Smooth muscle cell (in vitro differentiated cells): ENCODE results near the gene SMO. TPM values are rescaled to one million over a fixed set of nuclear protein-coding genes. Genes with fewer than 3 reads are reported as not detected.
"Not testable (repeated sequence)": the region's sequence is repeated elsewhere in the genome, so short reads cannot be mapped to it uniquely, and the experiment has no call there.

Source experiments
- DNase-seq: peaks from one replicate; lab custom pipeline; 2025; ENCODE audit not compliant: unreplicated experiment; lab: John Stamatoyannopoulos, UW
- H2AFZ ChIP-seq: fragments of 200-600 bp; sonication (generic); 2 replicates; pipeline ENCODE4 v1.6.0; 2016; ENCODE audit warnings: antibody characterized with exemption, low read depth, mild to moderate bottlenecking
- H3F3A ChIP-seq: fragments of 200-600 bp; sonication (generic); 2 replicates; pipeline ENCODE4 v1.6.0; 2017; ENCODE audit warnings: antibody characterized with exemption, low read depth
- H3K27ac ChIP-seq: fragments of 200-600 bp; sonication (generic); 2 replicates; pipeline ENCODE4 v1.5.1; 2016; ENCODE audit warnings: low read depth, mild to moderate bottlenecking
- H3K27me3 ChIP-seq: fragments of 200-600 bp; sonication (generic); 2 replicates; pipeline ENCODE4 v1.6.1; 2016; ENCODE audit warnings: low read depth, mild to moderate bottlenecking
- H3K36me3 ChIP-seq: fragments of 200-600 bp; sonication (generic); 2 replicates; pipeline ENCODE4 v1.5.1; 2016; ENCODE audit warnings: low read depth
- H3K4me1 ChIP-seq: fragments of 200-600 bp; sonication (generic); 2 replicates; pipeline ENCODE4 v1.5.1; 2016; ENCODE audit warnings: low read depth
- H3K4me2 ChIP-seq: fragments of 200-600 bp; sonication (generic); 2 replicates; pipeline ENCODE4 v1.6.0; 2016; ENCODE audit warnings: mild to moderate bottlenecking
- H3K4me3 ChIP-seq: fragments of 200-600 bp; sonication (generic); 2 replicates; pipeline ENCODE4 v1.5.1; 2016; ENCODE audit warnings: mild to moderate bottlenecking
- H3K79me2 ChIP-seq: fragments of 200-600 bp; sonication (generic); 2 replicates; pipeline ENCODE4 v1.6.0; 2016; ENCODE audit warnings: low read depth, mild to moderate bottlenecking
- H3K9ac ChIP-seq: fragments of 200-600 bp; sonication (generic); 2 replicates; pipeline ENCODE4 v1.6.0; 2016; ENCODE audit warnings: low read depth
- H3K9me3 ChIP-seq: fragments of 200-600 bp; sonication (generic); replicated peaks from 2 replicates; pipeline ENCODE4 v1.5.1; 2016; ENCODE audit warnings: low read depth
- H4K20me1 ChIP-seq: fragments of 200-600 bp; sonication (generic); 2 replicates; pipeline ENCODE4 v1.6.0; 2016; ENCODE audit warnings: low read depth
- WGBS: methylation state at CpG from one replicate; pipeline ENCODE4 v1.1.7; 2016; ENCODE audit warnings: low lambda C conversion rate; 5-methylcytosine and 5-hydroxymethylcytosine counted together
- polyA plus RNA-seq: library from polyadenylated mRNA; unstranded; fragments of >200 nt; fragmentation: Nextera tagmentation; extraction: Ambion mirVana; gene quantifications from 2 replicates; pipeline ENCODE4 v1.2.1, GENCODE V29; 2016
- total RNA-seq: library from RNA; depleted of rRNA; stranded (reverse); fragments of >200 nt; gene quantifications from 2 replicates; pipeline ENCODE4 v1.2.3, GENCODE V29; 2014
- TF ChIP-seq, protein P1 (sequence below): fragments of 200-600 bp; sonication (generic); IDR thresholded peaks from 2 replicates; pipeline ENCODE4 v1.5.1; 2017; ENCODE audit warnings: borderline replicate concordance, mild to moderate bottlenecking, antibody characterized with exemption; ENCODE audit not compliant: insufficient read depth, poor library complexity, severe bottlenecking

The SMO gene
- total and polyA plus RNA-seq, 2 experiments from 2014 or later, result 23.6 to 25.8 TPM

DNA sequence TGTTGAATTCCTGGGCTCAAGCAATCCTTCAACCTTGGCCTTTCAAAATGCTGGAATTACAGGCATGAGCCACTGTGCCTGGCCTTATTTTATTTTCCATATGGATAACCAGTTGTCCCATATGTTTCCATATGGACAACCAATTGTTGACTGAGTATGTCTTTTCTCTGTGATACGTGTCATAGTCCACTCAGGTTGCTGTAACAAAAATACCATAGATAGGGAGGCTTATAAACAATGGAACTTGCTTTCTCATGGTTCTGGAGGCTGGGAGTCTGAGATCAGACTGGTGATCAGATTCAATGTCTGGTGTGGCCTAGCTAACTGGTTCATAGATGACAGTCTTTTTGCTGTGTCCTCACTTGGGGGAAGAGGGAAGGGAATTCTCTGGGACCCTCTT, 55.8 kb downstream of the SMO start:
- Histone ChIP-seq H3K9me3 (no peaks in the 10 kb centered on the region), H4K20me1 (no peaks in the 10 kb centered on the region), H2AFZ (no peak overlapping the region), H3F3A (no peaks in the 10 kb centered on the region), H3K27ac (no peak overlapping the region), H3K27me3 (no peaks in the 10 kb centered on the region), H3K9ac (no peak overlapping the region), H3K4me1 (no peaks in the 10 kb centered on the region), H3K79me2 (no peaks in the 10 kb centered on the region), H3K36me3 (no peaks in the 10 kb centered on the region), H3K4me2 (no peak overlapping the region), H3K4me3 (no peak overlapping the region)
- TF ChIP-seq, protein P1, sequence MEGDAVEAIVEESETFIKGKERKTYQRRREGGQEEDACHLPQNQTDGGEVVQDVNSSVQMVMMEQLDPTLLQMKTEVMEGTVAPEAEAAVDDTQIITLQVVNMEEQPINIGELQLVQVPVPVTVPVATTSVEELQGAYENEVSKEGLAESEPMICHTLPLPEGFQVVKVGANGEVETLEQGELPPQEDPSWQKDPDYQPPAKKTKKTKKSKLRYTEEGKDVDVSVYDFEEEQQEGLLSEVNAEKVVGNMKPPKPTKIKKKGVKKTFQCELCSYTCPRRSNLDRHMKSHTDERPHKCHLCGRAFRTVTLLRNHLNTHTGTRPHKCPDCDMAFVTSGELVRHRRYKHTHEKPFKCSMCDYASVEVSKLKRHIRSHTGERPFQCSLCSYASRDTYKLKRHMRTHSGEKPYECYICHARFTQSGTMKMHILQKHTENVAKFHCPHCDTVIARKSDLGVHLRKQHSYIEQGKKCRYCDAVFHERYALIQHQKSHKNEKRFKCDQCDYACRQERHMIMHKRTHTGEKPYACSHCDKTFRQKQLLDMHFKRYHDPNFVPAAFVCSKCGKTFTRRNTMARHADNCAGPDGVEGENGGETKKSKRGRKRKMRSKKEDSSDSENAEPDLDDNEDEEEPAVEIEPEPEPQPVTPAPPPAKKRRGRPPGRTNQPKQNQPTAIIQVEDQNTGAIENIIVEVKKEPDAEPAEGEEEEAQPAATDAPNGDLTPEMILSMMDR, result no peak
- DNase-seq, result no peak
- WGBS, result 100% methylated on average over 1 of the region's 1 CpG

DNA sequence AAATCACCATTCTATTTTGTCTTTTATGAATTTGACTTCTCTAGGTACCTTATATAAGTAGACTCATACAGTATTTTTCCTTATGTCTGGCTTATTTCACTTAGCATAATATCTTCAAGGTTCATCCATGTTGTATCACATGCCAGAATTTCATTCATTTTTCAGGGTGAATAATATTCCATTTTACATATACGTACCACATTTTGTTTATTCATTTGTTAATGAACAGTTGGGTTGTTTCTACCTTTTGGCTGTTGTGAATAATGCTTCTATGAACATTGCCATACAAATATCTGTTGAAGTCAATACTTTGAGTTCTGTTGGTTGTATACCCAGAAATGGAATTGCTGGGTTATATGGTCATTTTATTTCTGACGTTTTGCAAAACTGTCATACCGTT, 57.1 kb downstream of the SMO start:
- Histone ChIP-seq H3K4me2 (no peak overlapping the region), H3K4me1 (no peaks in the 10 kb centered on the region), H3K79me2 (no peaks in the 10 kb centered on the region), H3K4me3 (no peak overlapping the region), H3K27me3 (no peaks in the 10 kb centered on the region), H3K9ac (no peak overlapping the region), H3K36me3 (no peaks in the 10 kb centered on the region), H2AFZ (no peak overlapping the region), H4K20me1 (no peaks in the 10 kb centered on the region), H3K27ac (no peak overlapping the region), H3F3A (no peaks in the 10 kb centered on the region), H3K9me3 (no peaks in the 10 kb centered on the region)
- no peak for DNase-seq
- whole genome bisulfite sequencing, result 90% methylated on average over 3 of the region's 3 CpGs
- TF ChIP-seq, protein P1, result no peak

DNA sequence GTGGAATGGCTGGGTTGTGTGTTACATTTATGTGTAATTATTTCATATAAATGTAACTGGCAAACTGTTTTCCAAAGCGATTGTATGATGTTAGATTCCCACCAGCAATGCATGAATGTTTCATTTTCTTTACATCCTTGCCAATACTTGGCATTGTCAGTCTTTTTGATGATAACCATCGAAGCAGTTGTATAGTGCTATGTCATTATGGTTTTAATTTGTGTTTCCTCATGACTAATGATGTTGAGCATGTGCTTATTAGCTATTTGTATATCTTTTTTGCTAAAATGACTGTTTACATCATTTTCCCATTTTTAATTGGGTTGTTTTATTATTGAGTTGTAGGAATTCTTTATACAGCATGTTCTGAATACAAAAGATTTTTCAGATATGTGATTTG, 58.7 kb downstream of the SMO start:
- Histone ChIP-seq H3K36me3 (no peaks in the 10 kb centered on the region), H3K4me1 (no peaks in the 10 kb centered on the region), H3K4me2 (no peak overlapping the region), H3K9me3 (no peaks in the 10 kb centered on the region), H3K4me3 (no peak overlapping the region), H3F3A (no peaks in the 10 kb centered on the region), H3K9ac (no peak overlapping the region), H3K27me3 (no peaks in the 10 kb centered on the region), H3K27ac (no peak overlapping the region), H3K79me2 (no peaks in the 10 kb centered on the region), H4K20me1 (peaks cover 4% of the 10 kb centered on the region), H2AFZ (no peak overlapping the region)
- WGBS, result 92% methylated on average over 2 of the region's 2 CpGs
- no peak for DNase-seq
- TF ChIP-seq, protein P1, result no peak

DNA sequence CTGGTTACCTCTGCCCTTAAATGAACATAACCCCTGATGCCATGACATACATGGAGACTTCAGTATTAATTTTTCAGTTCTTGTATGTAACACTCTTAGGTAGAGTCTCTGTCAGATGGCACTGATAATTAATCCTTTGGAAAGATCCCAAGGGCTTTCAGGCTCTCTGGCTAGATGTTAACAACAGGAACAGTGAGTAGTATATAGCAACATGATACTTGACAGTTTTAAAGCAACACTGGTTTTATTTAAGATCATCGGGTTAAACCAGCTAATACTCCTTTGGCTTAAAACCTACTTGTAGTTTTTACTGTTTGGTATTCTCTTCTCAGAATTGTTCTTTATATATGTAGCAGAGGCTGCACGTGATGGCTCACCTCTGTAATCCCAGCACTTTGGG, 63.7 kb downstream of the SMO start:
- no peak overlapping the region for H2AFZ ChIP-seq
- no peaks in the 10 kb centered on the region for H3K79me2 ChIP-seq
- no peak overlapping the region for H3K4me2 ChIP-seq
- H3K4me1 ChIP-seq, result peaks cover 5% of the 10 kb centered on the region
- no peak overlapping the region for H3K4me3 ChIP-seq
- no peaks in the 10 kb centered on the region for H3F3A ChIP-seq
- TF ChIP-seq, protein P1, result no peak
- H4K20me1 ChIP-seq, result peaks cover 7% of the 10 kb centered on the region
- no peaks in the 10 kb centered on the region for H3K27me3 ChIP-seq
- no peaks in the 10 kb centered on the region for H3K36me3 ChIP-seq
- H3K27ac ChIP-seq, result no peak overlapping the region
- no peak overlapping the region for H3K9ac ChIP-seq
- WGBS, result 82% methylated on average over 2 of the region's 2 CpGs
- no peak for DNase-seq
- H3K9me3 ChIP-seq, result no peaks in the 10 kb centered on the region

DNA sequence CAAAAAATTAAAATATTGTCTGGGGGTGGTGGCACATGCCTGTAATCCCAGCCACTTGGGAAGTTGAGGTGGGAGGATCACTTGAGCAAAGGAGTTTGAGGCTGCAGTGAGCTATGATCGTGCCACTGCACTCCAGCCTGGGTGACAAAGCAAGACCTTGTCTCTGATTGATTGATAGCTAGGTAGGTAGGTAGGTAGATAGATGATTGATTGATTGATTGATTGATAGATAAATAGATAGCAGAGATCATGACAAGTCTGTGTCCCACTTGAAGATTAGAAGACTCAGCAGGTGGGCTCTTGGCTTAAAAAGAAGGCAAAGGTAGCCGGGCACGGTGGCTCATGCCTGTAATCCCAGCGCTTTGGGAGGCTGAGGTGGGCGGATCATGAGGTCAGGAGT, 64.2 kb downstream of the SMO start:
- DNase-seq, H3K27me3 ChIP-seq, H3K79me2 ChIP-seq, H4K20me1 ChIP-seq, H3K4me2 ChIP-seq, H2AFZ ChIP-seq, H3K4me1 ChIP-seq, H3K4me3 ChIP-seq, H3F3A ChIP-seq, H3K9ac ChIP-seq, H3K9me3 ChIP-seq, H3K36me3 ChIP-seq, H3K27ac ChIP-seq: not testable (repeated sequence)
- WGBS, result 94% methylated on average over 5 of the region's 5 CpGs
